Ureter (tissue), 1 donor: ENCODE data around the gene GTF2H2C_2.
"Not testable (repeated sequence)": the region's sequence is repeated elsewhere in the genome, so short reads cannot be mapped to it uniquely, and the experiment has no call there.

Experiments
- DNase-seq: peaks from one replicate; pipeline ENCODE4 v3.0.0-alpha.2; 2020; ENCODE audit warnings: low spot score
- donor health status: DM: yes; HTN: yes; CAD: no.

The GTF2H2C_2 gene

DNA sequence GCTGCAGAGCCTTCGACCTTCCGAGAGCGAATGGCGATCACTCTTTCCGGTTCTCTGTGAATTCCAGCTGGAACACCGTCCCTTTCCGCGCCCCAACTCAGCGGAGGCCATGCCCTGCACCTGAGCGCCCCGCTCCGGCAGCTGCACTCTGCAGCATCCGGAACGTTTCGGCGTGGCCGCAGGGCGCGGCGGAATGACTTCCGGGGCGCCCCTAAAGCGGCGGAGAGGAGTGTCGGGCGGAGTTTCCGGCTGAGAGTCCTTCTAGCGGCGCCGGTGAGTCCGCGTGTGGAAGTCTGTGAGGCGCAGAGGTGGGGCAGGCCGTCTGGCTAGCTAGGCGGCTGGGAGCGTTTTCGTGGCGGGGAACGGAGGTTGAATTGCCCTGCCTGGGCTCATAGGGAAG lies at the start of gene GTF2H2C_2:
Gene GTF2H2C_2, plus strand, starts transcription at position 252 of the 400 bp plus-strand sequence.
- not testable (repeated sequence) for DNase-seq

GRCh38 chr5:70400984-70401686 lies 14.0 kb upstream of the GTF2H2C_2 start:
- peak; percentile 61 for DNase-seq

- DNase-seq, result not testable (repeated sequence)
Observed at GRCh38 chr5:70421322-70421721, 6.2 kb downstream of the GTF2H2C_2 start.

DNA sequence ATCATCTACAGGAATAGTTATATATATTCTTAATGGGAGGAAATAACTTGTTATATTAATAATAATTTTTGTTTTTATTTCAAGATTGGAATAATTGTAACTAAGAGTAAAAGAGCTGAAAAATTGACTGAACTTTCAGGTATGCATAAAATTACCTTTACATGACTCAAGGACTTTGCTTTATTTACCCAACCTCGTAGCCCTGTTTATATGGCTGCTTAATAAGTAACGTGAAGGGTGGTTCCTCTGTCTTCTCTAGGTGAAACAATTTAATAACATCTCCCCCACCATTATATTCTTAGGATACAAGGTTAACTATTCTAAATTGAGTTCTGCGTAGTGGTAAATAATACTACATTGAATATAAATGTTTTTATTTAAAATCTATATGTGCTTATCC lies 8.0 kb downstream of the GTF2H2C_2 start:
- not testable (repeated sequence) for DNase-seq

- DNase-seq, result not testable (repeated sequence)
Observed at GRCh38 chr5:70438518-70438917, 23.4 kb downstream of the GTF2H2C_2 start.

DNA sequence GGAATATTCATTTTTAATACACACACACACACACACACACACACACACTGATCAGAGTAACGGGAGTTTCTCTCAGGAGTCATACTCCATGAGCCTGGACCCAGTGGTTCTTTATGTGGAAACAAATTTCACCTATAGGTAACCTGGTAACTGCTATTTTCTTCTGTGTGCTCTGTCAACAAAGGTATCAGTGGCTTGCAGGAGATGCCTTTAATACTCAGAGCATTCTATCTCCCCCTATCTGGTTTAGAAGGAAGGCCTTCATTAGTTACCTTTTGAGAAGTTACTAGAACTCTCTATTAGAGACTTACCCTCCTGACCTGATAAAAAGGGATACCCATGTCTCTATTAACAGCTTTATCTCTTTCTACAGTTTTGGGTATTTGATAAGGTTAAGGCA lies 34.4 kb downstream of the GTF2H2C_2 start:
- not testable (repeated sequence) for DNase-seq

DNA sequence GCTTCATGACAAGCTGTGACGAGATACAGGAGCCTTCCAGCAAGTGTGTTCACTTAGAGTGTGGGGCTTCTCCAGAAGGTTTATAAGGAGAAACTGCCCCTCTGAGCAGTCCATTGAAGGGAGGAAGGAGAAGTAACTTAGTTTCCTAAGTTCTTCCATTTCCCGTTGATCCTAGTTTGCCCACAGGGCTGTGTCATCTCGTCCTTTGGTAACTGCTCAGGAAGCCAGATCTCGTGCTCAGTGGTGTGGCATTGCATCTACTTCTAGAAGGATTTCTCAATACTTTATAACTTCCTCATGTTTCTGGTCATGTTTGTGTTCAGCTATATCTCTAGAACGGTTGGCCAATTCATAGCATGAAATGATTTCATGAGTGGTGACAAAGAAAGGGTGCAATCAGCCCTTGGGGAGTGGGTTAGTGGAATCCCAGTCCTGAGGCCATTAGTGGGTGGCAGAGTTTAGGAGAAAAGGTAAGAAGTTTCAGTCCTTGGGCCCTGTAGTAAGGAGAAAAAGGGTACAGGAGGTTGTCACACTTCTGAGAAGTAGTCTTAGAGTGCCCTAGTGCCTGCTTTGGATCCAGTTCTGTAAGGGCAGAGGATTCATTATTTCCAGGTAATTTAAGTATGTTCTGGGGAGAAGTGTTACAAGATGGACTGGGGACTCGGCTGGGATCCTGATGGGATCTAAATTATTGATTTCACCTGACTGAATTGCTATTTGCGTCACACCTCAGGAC lies 36.2 kb downstream of the GTF2H2C_2 start:
- DNase-seq, result not testable (repeated sequence)

DNA sequence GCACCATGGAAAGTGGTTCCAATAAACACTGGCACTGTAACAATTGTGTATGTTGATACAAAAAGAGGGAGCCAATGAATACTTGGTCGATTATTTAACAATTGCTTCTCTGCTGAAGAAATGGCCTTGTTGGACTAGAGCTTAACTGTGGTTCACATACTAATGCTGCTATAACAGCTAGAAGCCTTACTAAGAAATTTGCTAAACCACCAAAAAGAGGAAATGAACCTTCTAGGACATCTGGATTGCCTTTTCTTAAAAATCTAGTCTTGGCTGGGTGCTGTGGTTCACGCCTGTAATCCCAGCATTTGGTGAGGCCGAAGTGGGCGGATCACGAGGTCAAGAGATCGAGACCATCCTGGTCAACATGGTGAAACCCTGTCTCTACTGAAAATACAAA lies 41.9 kb downstream of the GTF2H2C_2 start:
- DNase-seq, result not testable (repeated sequence)

GRCh38 chr5:70459188-70459587 lies 44.0 kb downstream of the GTF2H2C_2 start:
- DNase-seq, result peak; percentile 19

DNA sequence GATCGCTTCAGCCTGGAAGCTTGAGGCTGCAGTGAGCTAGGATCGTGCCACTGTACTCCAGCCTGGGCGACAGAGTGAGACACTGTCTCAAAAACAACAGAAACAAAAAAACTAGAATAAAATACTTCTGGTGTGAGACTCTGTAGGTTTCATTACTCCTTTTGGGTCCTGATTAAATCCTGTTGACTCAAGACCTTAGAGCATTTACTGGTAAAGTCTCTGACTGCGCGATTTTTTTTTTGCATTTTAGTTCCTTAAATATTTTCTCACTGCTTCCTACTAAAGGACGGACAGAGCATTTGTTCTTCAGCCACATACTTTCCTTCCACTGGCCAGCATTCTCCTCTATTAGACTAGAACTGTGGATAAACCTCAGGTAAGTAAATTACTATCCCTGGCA lies 46.8 kb downstream of the GTF2H2C_2 start:
- not testable (repeated sequence) for DNase-seq

GRCh38 chr5:70464019-70464637 lies 49.0 kb downstream of the GTF2H2C_2 start:
- DNase-seq, result not testable (repeated sequence)

GRCh38 chr5:70469926-70470509 lies 54.9 kb downstream of the GTF2H2C_2 start:
- DNase-seq, result not testable (repeated sequence)
